CD4-positive, alpha-beta T cell treated with Interleukin-4 for 4 hours (primary cell): ENCODE results near the gene ADAMTS6.
"Not testable (repeated sequence)": the region's sequence is repeated elsewhere in the genome, so short reads cannot be mapped to it uniquely, and the experiment has no call there.

Source experiments
- DNase-seq: peaks from one replicate; pipeline ENCODE4 v3.0.0-alpha.2; 2020

ADAMTS6 gene

DNA sequence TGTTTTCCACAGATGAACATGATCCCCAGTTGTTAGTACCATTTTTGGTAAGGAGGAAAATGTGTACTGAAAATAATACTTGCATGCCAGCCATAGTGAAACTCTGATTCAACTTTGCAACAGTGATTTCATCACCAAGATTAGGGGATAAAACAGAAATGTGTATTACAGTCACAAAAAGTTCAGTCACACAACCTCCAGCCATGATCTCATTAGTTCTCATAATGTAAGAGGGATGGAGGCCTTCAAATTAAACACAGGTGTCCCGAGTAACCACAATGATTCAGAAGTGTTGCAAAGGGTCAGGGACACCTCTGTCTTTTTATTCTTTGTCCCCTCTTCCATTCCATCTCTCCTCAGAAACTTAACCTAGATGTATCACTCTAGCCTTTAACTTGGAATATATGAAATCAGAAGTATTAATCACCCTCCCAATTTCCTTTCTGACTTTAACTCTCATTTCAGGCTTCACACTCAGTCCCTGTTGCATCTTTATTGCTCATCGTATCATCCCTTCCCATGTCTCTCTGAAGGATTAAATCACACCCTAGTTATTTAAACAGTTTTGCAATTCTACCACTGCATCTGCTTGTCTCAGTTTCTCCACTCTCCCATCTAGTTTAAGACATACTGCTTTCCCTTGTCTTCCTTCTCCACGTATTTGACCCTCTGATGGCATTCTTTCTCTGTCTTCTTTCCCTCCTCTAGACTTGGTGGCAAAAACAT is 291.2 kb downstream of the ADAMTS6 start:
- no peak for DNase-seq

GRCh38 chr5:65186646-65187227 is 295.0 kb downstream of the ADAMTS6 start:
- no peak for DNase-seq

DNA sequence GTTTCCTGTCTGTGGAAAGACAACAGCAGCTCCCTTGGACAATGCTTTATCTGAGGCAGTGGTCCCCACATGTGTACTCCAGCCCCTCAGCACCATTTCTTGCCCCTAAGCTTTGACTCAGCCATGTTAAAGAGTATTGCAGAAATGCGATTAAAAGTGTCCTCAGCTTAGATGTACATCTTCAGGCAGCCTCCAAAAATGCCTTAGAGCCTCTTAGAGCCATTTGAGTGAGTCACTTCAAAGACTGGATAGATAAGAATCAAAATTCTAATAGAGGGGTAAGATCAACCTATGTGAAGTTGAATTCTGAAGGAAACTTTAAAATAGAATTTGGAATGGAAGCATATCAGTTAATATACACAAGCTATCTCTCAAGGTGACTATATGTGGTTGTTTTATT is 296.3 kb downstream of the ADAMTS6 start:
- DNase-seq = no peak

- no peak for DNase-seq
Measured at GRCh38 chr5:65184780-65185179, 296.9 kb downstream of the ADAMTS6 start.

GRCh38 chr5:65174231-65174630 is 307.5 kb downstream of the ADAMTS6 start:
- not testable (repeated sequence) for DNase-seq

GRCh38 chr5:65173130-65173525 is 308.6 kb downstream of the ADAMTS6 start:
- no peak for DNase-seq

- DNase-seq = no peak
Measured at GRCh38 chr5:65172486-65173129, 309.1 kb downstream of the ADAMTS6 start.

DNA sequence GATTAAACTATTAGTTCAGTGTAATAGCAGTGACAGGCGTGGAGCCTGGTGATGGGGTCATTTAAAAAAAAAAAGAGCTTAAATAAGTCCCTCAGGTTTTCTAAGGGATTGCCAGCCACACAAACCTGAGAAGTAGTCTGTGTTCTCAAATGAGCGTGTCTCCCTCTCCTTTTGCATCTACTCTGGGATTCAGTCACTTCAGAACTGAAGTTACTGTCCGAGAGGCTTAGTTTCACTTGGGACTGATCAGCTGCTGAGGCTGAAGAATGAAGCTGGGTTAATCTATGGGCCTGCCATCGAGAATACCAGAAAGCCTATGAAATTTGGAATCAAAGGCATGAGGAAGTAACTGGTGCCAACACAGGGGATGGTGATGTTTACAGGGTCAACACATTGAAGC is 310.1 kb downstream of the ADAMTS6 start:
- DNase-seq = no peak

GRCh38 chr5:65163698-65164097 is 318.0 kb downstream of the ADAMTS6 start:
- DNase-seq = no peak

DNA sequence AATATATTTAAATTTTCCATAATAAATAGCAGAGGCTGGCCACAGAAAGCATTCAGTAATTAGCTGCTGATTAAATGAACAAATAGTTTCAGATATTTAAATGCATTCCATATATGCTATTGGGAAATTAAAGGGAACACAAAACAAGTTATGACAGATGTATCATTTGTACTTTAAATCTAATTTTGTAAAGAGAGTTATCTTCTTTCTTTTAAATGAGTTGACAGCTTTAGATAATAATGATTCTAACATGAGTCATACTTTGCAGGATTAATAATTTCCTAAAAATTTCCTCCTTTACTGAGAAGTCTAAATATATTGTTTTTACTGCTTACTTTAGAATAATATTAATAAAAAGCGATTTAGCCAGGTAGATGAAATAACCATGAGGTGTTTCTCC is 320.1 kb downstream of the ADAMTS6 start:
- no peak for DNase-seq

DNA sequence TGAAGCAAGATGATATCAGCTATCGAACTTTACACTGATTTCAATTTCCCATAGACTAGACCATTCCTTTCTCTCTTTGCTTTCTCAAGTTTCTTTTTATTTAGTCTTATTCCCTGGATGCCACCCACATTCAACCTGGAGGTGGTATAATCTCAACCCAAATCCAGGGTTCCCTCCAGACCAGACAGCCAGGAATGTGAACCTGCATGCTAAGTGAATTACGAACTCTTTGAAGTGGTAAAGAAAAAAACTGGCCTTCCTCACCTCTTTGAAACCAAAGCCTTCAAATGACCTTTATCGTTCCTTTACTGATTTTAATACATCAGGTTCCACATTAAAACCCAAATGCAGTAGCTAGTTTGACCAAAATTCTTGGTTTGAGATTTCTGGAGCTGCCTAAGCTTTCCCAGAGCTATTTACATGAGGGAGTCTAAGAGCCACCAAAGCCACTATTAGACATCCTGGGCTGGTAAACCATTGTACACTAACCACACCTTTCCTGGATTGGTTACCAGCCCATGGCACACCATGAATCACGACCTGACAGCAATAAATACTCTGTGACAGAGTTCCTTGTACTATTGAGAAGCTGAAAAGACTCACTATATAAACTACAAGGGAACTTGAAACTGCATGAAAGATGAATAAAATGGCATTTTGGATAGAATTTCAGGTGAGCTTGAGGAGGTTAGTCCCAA is 323.7 kb downstream of the ADAMTS6 start:
- DNase-seq = no peak

- no peak for DNase-seq
Measured at GRCh38 chr5:65156933-65157332, 324.8 kb downstream of the ADAMTS6 start.

DNA sequence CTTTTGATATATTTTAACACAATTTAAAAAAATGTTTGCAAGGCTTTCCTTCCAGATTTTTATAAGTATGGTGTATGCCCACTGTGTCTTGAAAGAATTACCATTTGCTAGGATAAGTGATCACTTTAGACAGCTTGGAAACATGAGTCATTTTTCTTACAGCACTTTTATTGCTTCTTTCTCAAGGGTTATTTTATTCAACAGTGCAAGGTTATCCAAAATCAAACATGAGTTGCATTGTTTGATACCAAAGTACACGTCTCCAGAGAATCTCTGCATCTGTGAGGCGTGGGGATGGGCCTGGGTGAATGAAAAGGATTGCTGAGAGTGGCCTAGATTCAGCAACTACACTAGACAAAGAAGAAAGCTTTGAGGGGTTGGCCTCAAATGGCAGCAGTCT is 329.6 kb downstream of the ADAMTS6 start:
- no peak for DNase-seq

DNA sequence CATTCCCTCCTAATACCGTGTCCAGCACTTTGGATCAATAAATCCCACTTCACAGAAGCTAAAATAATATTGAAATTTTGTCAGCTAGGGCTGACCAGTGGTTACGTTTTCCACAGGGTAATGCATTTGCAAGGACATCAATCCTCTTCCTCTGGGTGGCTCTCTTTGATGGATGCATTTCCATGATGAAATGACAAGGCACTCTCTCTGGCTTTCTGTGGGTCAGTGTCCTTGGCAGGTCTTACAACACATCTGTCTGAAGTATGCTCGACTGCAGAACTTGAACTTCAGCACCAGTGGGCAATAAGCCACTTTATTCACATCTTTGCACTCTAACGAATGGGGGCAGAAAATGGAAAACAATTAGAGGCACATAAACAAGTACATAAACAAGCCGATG is 330.1 kb downstream of the ADAMTS6 start:
- no peak for DNase-seq

DNA sequence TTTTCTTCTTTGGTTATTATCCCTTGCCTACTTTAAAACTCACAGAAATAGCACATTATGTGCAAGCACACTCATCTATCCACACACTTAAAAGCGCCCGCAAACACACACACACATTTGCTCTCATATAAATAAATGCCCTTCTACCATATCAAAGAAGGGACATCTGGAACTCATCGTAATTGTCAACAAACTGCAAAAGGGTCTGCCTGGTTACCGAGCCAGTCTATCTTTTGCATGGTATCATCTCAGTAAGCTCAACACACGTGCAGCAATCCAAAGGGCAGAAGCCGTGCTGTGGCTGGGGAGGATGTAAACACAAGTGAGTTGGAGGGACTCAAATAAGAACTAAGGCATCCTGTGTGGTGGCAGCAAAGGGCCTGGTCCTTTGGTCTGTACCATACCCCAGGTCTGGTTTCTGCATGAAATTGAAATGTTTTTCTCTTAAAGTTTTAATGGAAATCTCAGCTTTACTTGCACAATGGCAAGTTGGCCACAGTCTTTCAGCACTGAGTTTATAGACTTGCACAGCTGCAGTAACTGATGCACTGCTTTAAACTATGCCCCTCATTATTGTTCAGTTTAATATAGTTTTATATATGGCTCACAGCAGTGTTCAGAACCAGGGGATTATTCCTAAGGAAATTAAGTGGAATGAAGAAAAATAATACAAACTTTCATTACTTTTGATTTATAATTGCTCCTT is 331.0 kb downstream of the ADAMTS6 start:
- DNase-seq = no peak

DNA sequence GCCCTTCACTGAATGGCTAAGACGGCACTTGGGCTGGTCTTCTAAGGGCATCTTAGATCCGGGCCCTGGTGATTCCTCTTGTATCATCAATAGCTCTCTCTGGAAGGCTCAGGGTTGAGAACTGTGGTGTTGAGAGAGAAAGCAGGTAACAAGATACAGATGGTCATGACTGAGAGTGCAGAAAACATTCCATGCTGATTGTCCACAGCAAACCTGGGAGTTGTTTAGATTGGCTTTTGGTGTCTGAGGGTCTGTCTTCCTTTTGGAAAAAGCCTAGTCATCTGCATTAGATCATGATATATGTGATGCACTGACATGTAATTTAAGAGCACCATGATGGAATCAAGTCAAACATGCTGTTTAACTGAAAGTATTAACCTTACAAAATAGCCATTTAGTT is 331.9 kb downstream of the ADAMTS6 start:
- no peak for DNase-seq

- no peak for DNase-seq
Measured at GRCh38 chr5:65144136-65144871, 337.4 kb downstream of the ADAMTS6 start.

DNA sequence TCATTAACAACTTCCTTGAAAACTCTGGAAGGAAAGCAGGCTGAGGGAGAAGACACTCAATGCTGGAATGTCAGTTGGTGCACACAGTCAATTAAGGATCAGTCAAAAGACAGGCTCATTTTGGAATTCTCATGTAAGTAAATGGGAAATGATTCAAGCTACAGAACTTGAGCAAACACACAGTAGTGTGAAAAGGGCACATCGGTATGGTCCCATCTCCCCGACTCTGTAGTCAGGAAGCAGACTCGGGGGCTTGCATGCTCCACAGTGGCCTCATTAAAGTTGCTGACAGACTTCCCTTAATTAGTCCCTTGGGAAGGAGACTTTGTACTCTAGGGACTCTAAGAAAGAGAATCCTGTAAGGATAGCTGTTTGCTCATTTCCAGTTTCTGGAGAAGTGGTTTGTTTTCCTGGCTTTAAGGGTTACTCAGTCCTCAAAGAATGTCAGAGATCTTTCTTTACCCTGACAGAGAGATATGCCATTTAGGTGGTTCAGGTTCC is 339.2 kb downstream of the ADAMTS6 start:
- no peak for DNase-seq

- no peak for DNase-seq
Measured at GRCh38 chr5:65142016-65142415, 339.7 kb downstream of the ADAMTS6 start.

- no peak for DNase-seq
Measured at GRCh38 chr5:65141493-65141892, 340.2 kb downstream of the ADAMTS6 start.

- DNase-seq = no peak
Measured at GRCh38 chr5:65137631-65138030, 344.1 kb downstream of the ADAMTS6 start.

GRCh38 chr5:65133477-65134110 is 348.1 kb downstream of the ADAMTS6 start:
- no peak for DNase-seq
